CMK (cell line): Measurements from ENCODE around the gene TJAP1.
A peak's percentile ranks its signal among the peaks of the same experiment; 100 is the strongest.
"Not testable (repeated sequence)": the region's sequence is repeated elsewhere in the genome, so short reads cannot be mapped to it uniquely, and the experiment has no call there.

ENCODE experiments used
- DNase-seq: peaks from one replicate; pipeline ENCODE4 v3.0.0-alpha.2; 2010; ENCODE audit warnings: low read depth

Gene TJAP1

GRCh38 chr6:43454290-43454695, 23.1 kb upstream of the TJAP1 start:
- no peak for DNase-seq

GRCh38 chr6:43454696-43455530, 22.5 kb upstream of the TJAP1 start:
- peak; percentile 52 for DNase-seq

- DNase-seq = no peak
Measured at GRCh38 chr6:43455531-43456428, 21.6 kb upstream of the TJAP1 start, which contains the start of gene DLK2. Gene DLK2, minus strand, starts transcription at chr6:43455548. Its CDS starts 723 bp downstream, at chr6:43454825.

- no peak for DNase-seq
Measured at GRCh38 chr6:43457643-43458042, 19.7 kb upstream of the TJAP1 start.

GRCh38 chr6:43458154-43458553, 19.2 kb upstream of the TJAP1 start:
- not testable (repeated sequence) for DNase-seq

GRCh38 chr6:43459535-43459934, 17.8 kb upstream of the TJAP1 start:
- DNase-seq = no peak

- no peak for DNase-seq
Measured at GRCh38 chr6:43460032-43460431, 17.3 kb upstream of the TJAP1 start.

GRCh38 chr6:43461936-43462335, 15.4 kb upstream of the TJAP1 start:
- DNase-seq = no peak

GRCh38 chr6:43464337-43464736, 13.0 kb upstream of the TJAP1 start:
- DNase-seq = no peak

- DNase-seq = no peak
Measured at GRCh38 chr6:43465948-43466347, 11.4 kb upstream of the TJAP1 start.

- not testable (repeated sequence) for DNase-seq
Measured at GRCh38 chr6:43467265-43467664, 10.1 kb upstream of the TJAP1 start.

- no peak for DNase-seq
Measured at GRCh38 chr6:43467752-43468151, 9.6 kb upstream of the TJAP1 start.

- DNase-seq = no peak
Measured at GRCh38 chr6:43468240-43468639, 9.1 kb upstream of the TJAP1 start.

- no peak for DNase-seq
Measured at GRCh38 chr6:43468748-43469681, 8.4 kb upstream of the TJAP1 start.

GRCh38 chr6:43469947-43470346, 7.4 kb upstream of the TJAP1 start:
- DNase-seq = no peak

- DNase-seq = no peak
Measured at GRCh38 chr6:43471399-43471798, 6.0 kb upstream of the TJAP1 start.

GRCh38 chr6:43472515-43472914, 4.9 kb upstream of the TJAP1 start:
- DNase-seq = no peak

GRCh38 chr6:43475516-43475915, 1.9 kb upstream of the TJAP1 start:
- DNase-seq = no peak

- no peak for DNase-seq
Measured at GRCh38 chr6:43476746-43477145, 624 bp upstream of the TJAP1 start.

GRCh38 chr6:43478008-43478372, 620 bp downstream of the TJAP1 start:
- no peak for DNase-seq

- no peak for DNase-seq
Measured at GRCh38 chr6:43481075-43481474, 3.7 kb downstream of the TJAP1 start.
